Hematopoietic multipotent progenitor cell treated with erythropoietin and hydrocortisone succinate and interleukin-3 and kit ligand, for 4 days (in vitro differentiated cells): ENCODE measurements around the gene RAB24.
A peak's percentile ranks its signal among the peaks of the same experiment; 100 is the strongest.
"Not testable (repeated sequence)": the region's sequence is repeated elsewhere in the genome, so short reads cannot be mapped to it uniquely, and the experiment has no call there.

Experiments
- DNase-seq: peaks from one replicate; pipeline ENCODE4 v3.0.0-alpha.2; 2015

Gene RAB24

GRCh38 chr5:177310757-177311391 lies 7.4 kb upstream of the RAB24 start:
- DNase-seq: peak; percentile 87

- DNase-seq: no peak
Measured at GRCh38 chr5:177310332-177310731, 6.8 kb upstream of the RAB24 start.

GRCh38 chr5:177309351-177310191 lies 6.1 kb upstream of the RAB24 start:
- peak; percentile 84 for DNase-seq

GRCh38 chr5:177308740-177309139 lies 5.2 kb upstream of the RAB24 start:
- no peak for DNase-seq

- no peak for DNase-seq
Measured at GRCh38 chr5:177307544-177308363, 4.2 kb upstream of the RAB24 start.

GRCh38 chr5:177306674-177307543 lies 3.4 kb upstream of the RAB24 start:
- peak; percentile 84 for DNase-seq

GRCh38 chr5:177306103-177306640 lies 2.7 kb upstream of the RAB24 start:
- DNase-seq: not testable (repeated sequence)

GRCh38 chr5:177304392-177305119 lies 1.0 kb upstream of the RAB24 start:
- no peak for DNase-seq

- peak; percentile 47 for DNase-seq
Measured at GRCh38 chr5:177303925-177304391, 439 bp upstream of the RAB24 start.

- peak; percentile 55 for DNase-seq
Measured at GRCh38 chr5:177302354-177303110, 987 bp downstream of the RAB24 start.

GRCh38 chr5:177301503-177302165 lies 1.9 kb downstream of the RAB24 start:
- no peak for DNase-seq

- no peak for DNase-seq
Measured at GRCh38 chr5:177300951-177301350, 2.6 kb downstream of the RAB24 start.

GRCh38 chr5:177300236-177300880 lies 3.2 kb downstream of the RAB24 start:
- peak; percentile 94 for DNase-seq

GRCh38 chr5:177299697-177300096 lies 3.8 kb downstream of the RAB24 start:
- no peak for DNase-seq

- no peak for DNase-seq
Measured at GRCh38 chr5:177297922-177298321, 5.6 kb downstream of the RAB24 start.

- peak; percentile 47 for DNase-seq
Measured at GRCh38 chr5:177296581-177296980, 6.9 kb downstream of the RAB24 start.

GRCh38 chr5:177295924-177296323 lies 7.6 kb downstream of the RAB24 start:
- DNase-seq: peak; percentile 49

GRCh38 chr5:177294632-177295031 lies 8.9 kb downstream of the RAB24 start:
- DNase-seq: no peak

GRCh38 chr5:177293819-177294581 lies 9.5 kb downstream of the RAB24 start:
- no peak for DNase-seq
